ENCODE data around the gene TST.

Gene TST

GRCh38 chr22:36977947-36978660 is 41.1 kb downstream of the TST start:
- DNase-seq (ENCODE audit: low spot score) = peak; percentile 90
- TF ChIP-seq CTCF (IDR thresholded peaks at IDR 0.05; ENCODE audit: extremely low read depth, missing control alignments) = peak; percentile 70

- DNase-seq (ENCODE audit: low spot score) = peak; percentile 78
- TF ChIP-seq CTCF (IDR thresholded peaks at IDR 0.05; ENCODE audit: extremely low read depth, missing control alignments) = peak; percentile 52
Measured at GRCh38 chr22:36977401-36977861, 41.8 kb downstream of the TST start.

- no peak for TF ChIP-seq CTCF (IDR thresholded peaks at IDR 0.05; ENCODE audit: extremely low read depth, missing control alignments)
- no peak for DNase-seq (ENCODE audit: low spot score)
Measured at GRCh38 chr22:36976606-36977005, 42.6 kb downstream of the TST start.

GRCh38 chr22:36971341-36972125 is 47.7 kb downstream of the TST start:
- no peak for DNase-seq (ENCODE audit: low spot score)
- TF ChIP-seq CTCF (IDR thresholded peaks at IDR 0.05; ENCODE audit: extremely low read depth, missing control alignments) = no peak

- no peak for TF ChIP-seq CTCF (IDR thresholded peaks at IDR 0.05; ENCODE audit: extremely low read depth, missing control alignments)
- DNase-seq (ENCODE audit: low spot score) = no peak
Measured at GRCh38 chr22:36968249-36968964, 50.8 kb downstream of the TST start.

GRCh38 chr22:36966851-36967540 is 52.3 kb downstream of the TST start:
- DNase-seq (ENCODE audit: low spot score) = no peak
- no peak for TF ChIP-seq CTCF (IDR thresholded peaks at IDR 0.05; ENCODE audit: extremely low read depth, missing control alignments)

All from GM20000 (cell line).